HG02678 (cell line): ENCODE data around the gene CDK5.
"Not testable (repeated sequence)": the region's sequence is repeated elsewhere in the genome, so short reads cannot be mapped to it uniquely, and the experiment has no call there.

ENCODE experiments used
- ATAC-seq: cut with Tn5 transposase; IDR thresholded peaks from one replicate; pipeline ENCODE4 v1.9.1; 2021; ENCODE audit warnings: mild to moderate bottlenecking, moderate library complexity; ENCODE audit not compliant: unreplicated experiment

CDK5 gene

GRCh38 chr7:151058781-151059366 lies 1.2 kb upstream of the CDK5 start:
- ATAC-seq, result no peak

- ATAC-seq, result peak; percentile 90
These were observed 488 bp upstream of the CDK5 start for GRCh38 chr7:151057989-151058780.

GRCh38 chr7:151056666-151057505 lies 811 bp downstream of the CDK5 start:
- ATAC-seq, result no peak

GRCh38 chr7:151056283-151056665 lies 1.4 kb downstream of the CDK5 start:
- no peak for ATAC-seq

GRCh38 chr7:151053751-151054150 lies 3.9 kb downstream of the CDK5 start:
- no peak for ATAC-seq

GRCh38 chr7:151053096-151053495 lies 4.6 kb downstream of the CDK5 start:
- ATAC-seq, result no peak

- peak; percentile 39 for ATAC-seq
These were observed 6.6 kb downstream of the CDK5 start for GRCh38 chr7:151051108-151051507.

- no peak for ATAC-seq
These were observed 8.7 kb downstream of the CDK5 start for GRCh38 chr7:151048911-151049463.

- no peak for ATAC-seq
These were observed 9.5 kb downstream of the CDK5 start, which contains the start of gene ASIC3 for GRCh38 chr7:151047976-151048815. ASIC3 (plus strand) TSS chr7:151048531; CDS start chr7:151048886, 355 bp downstream.

GRCh38 chr7:151046603-151047573 lies 10.8 kb downstream of the CDK5 start:
- ATAC-seq, result no peak

- ATAC-seq, result no peak
These were observed 11.7 kb downstream of the CDK5 start for GRCh38 chr7:151045967-151046366.

- ATAC-seq, result no peak
These were observed 12.4 kb downstream of the CDK5 start for GRCh38 chr7:151045262-151045661.

GRCh38 chr7:151043959-151044358 lies 13.7 kb downstream of the CDK5 start:
- ATAC-seq, result no peak

GRCh38 chr7:151043449-151043848 lies 14.2 kb downstream of the CDK5 start:
- ATAC-seq, result not testable (repeated sequence)

GRCh38 chr7:151040616-151041375 lies 16.9 kb downstream of the CDK5 start:
- ATAC-seq, result no peak

- ATAC-seq, result no peak
These were observed 17.7 kb downstream of the CDK5 start for GRCh38 chr7:151039850-151040548.

GRCh38 chr7:151038951-151039849 lies 18.5 kb downstream of the CDK5 start:
- ATAC-seq, result no peak
